Activated naive CD4-positive, alpha-beta T cell treated with anti-CD3 and anti-CD28 coated beads, Interleukin-2, amount 50 U/mL, for 72 hours (primary cell): ENCODE measurements around the gene ABCB6. TPM values are rescaled to one million over a fixed set of nuclear protein-coding genes. Genes with fewer than 3 reads are reported as not detected.

Experiments
- ATAC-seq, 2 donors: fragments of 150-1000 bp; cut with Tn5 transposase; 2 replicates each; pipeline ENCODE4 v1.10.0; 2021; ENCODE audit warnings: mild to moderate bottlenecking in 2 of 2, moderate library complexity in 2 of 2
- DNase-seq, 2 donors: peaks; one replicate each; pipeline ENCODE4 v3.0.0; 2021 to 2022; ENCODE audit warnings: low spot score in 2 of 2
- H3K27ac Mint-ChIP-seq, 2 donors: one replicate each; pipeline ENCODE4 v1.8.0; 2022; ENCODE audit warnings: mild to moderate bottlenecking in 2 of 2, mixed read lengths in 2 of 2
- H3K36me3 Mint-ChIP-seq, 2 donors: one replicate each; pipeline ENCODE4 v1.8.0; 2022; ENCODE audit warnings: mixed read lengths in 2 of 2
- H3K9me3 Mint-ChIP-seq, 2 donors: one replicate each; pipeline ENCODE4 v1.8.0; 2022; ENCODE audit warnings: mixed read lengths in 2 of 2
- total RNA-seq, 2 donors: library from RNA; stranded (reverse); gene quantifications; one replicate each; pipeline ENCODE4 v1.2.3, GENCODE V29; 2022

The ABCB6 gene
- total RNA-seq, 2 donors from 2014 or later: 27.8 to 46.2 TPM

- ATAC-seq (no peak), DNase-seq (no peak)
- Mint-ChIP-seq H3K9me3 (no peaks in the 10 kb centered on the region), H3K27ac (no peak overlapping the region), H3K36me3 (peaks cover 29% of the 10 kb centered on the region in 2 donors)
These were observed 5.3 kb upstream of the ABCB6 start for GRCh38 chr2:219223831-219224610.

DNA sequence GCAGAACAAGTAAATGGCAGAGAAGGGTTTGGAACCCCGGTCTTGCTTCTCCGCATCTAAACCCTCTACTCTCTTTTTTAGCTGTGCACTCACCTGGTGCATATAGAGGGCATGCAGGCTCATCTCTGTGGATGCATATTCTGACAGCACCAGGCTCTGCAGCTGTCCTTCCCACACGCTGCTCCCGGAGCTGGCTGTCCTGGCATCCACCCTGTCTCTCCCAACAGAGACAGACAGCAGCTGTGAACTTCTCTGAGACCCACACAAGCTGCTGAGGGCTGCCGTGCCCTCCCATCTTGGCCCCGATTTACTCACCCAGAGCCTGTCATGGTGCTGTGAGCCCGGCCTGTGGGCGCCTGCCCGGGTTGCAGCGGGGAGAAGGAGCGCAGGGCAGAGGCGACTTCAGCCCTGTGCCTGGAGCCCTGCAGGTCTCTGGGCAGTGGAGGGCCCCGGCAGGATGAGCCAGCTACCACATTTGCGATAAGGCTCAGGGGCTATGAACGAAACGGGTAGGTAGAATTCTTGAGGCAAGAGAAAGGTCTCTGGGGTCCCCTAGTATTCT is 3.3 kb upstream of the ABCB6 start:
- Mint-ChIP-seq H3K36me3 (peaks cover 23 to 29% of the 10 kb centered on the region in 2 donors), H3K27ac (no peak overlapping the region)

DNA sequence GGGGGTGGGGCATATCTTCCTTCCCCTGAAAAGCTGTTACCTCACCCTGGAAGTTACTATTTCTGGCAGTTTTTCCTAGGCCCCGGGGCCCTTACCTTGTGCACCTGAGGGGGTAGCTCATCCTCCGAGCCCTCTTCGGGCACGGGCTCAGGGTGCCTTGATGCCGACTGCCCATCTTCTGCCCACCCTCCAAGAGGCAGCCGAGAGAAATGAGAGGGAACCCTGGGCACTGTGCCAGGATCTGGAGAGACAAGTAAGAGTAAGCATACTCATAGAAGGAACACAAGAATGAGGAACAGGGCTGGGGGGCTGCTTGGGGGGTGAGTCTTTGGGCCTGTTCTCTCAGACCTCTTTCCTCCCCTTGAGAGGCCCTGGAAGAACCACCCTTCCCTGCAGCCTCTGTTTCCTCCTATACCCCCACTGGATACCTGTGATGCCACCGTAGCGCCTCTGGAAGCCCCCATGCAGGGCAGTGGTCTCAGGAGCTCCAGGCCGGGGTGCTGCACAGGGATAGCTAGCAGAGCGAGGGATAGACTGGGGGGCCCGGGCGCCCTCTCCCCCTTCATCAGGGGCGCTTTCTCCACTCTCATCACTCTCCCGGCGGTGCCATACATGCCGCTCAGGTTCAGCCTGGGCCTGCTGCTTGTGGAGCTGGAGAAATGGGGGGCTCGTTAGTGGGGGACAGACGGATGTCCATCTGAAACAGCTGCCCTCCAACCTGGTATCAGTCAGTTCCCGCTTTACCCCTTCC is 2.1 kb upstream of the ABCB6 start:
- no peaks in the 10 kb centered on the region for H3K9me3 Mint-ChIP-seq
- peaks cover 23 to 29% of the 10 kb centered on the region in 2 donors for H3K36me3 Mint-ChIP-seq
- ATAC-seq (no peak), DNase-seq (no peak)
- peak overlapping the region in 1 of 2 donors; percentile 61 for H3K27ac Mint-ChIP-seq

More for the DNA sequence above, 3.3 kb upstream of the ABCB6 start:
- ATAC-seq: no peak
- DNase-seq: no peak
- H3K9me3 Mint-ChIP-seq: no peaks in the 10 kb centered on the region

- Mint-ChIP-seq H3K9me3 (no peaks in the 10 kb centered on the region), H3K36me3 (peaks cover 20 to 25% of the 10 kb centered on the region in 2 donors), H3K27ac (peak overlapping the region; percentile 37 to 61)
- ATAC-seq (no peak), DNase-seq (no peak)
These were observed 1.2 kb upstream of the ABCB6 start for GRCh38 chr2:219219784-219220532.

- DNase-seq: peak; percentile 25 to 64
- H3K27ac Mint-ChIP-seq: peak overlapping the region; percentile 82 to 83
- H3K9me3 Mint-ChIP-seq: no peaks in the 10 kb centered on the region
- ATAC-seq: peak; percentile 48 to 53
- H3K36me3 Mint-ChIP-seq: peaks cover 16 to 26% of the 10 kb centered on the region in 2 donors
These were observed 484 bp downstream of the ABCB6 start for GRCh38 chr2:219218217-219218731.

GRCh38 chr2:219216535-219216915 is 2.2 kb downstream of the ABCB6 start:
- DNase-seq: no peak
- Mint-ChIP-seq H3K9me3 (no peaks in the 10 kb centered on the region), H3K27ac (peak overlapping the region in 1 of 2 donors; percentile 36), H3K36me3 (peaks cover 15 to 42% of the 10 kb centered on the region in 2 donors)
- ATAC-seq: no peak

DNA sequence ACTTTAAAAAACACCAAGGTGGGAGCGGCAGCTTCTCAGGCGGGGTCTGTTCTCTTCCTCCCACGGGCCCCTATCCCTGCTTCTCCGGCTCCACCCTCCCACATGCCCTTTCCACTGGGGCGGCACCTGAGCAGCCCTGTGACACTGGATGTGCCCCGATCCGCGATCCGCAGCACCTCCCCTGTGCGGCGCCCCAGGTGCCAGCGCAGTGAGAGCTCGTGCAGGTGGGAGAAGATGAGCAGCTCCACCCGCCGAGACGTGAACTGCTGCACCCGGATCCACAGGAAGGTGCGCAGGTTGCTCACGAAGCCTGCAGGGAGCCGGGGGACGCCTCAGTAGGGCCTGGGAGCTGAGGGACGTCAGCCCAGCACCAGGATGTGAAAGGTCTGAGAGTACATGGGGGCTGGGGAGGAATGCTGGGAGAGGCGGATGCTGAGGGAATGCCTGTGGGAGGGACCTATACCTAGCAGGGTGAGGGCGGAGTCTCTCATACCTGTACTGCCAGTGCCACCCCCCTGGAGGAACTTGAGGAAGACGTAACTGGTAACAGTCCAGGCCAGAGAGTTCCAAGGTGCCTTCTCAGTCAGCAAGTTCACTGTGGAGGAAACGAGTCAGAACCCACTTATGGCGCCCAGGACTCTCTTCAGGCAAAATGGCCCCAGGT is 2.8 kb downstream of the ABCB6 start:
- ATAC-seq (no peak), DNase-seq (no peak)
- H3K9me3 Mint-ChIP-seq: no peaks in the 10 kb centered on the region
- H3K36me3 Mint-ChIP-seq: peaks cover 15 to 42% of the 10 kb centered on the region in 2 donors
- H3K27ac Mint-ChIP-seq: peak overlapping the region in 1 of 2 donors; percentile 65

DNA sequence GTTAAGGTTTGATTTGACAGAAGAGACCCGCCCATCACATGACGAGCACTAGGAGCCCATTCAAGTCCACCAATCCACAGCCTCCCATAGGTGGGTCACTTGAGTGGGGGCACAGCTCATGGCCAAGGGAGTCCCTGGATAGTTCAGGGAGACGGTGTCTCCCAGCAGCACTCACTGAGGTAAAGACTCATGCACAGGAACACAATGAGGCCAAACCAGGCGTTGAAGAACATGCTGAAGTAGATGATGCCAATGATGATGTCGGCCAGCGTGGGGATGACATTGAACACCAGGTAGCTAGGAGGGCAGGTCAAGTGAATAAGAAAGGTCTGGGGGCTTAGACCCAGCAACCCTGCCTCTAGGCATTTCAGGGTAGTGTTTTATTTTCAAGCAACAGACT is 4.0 kb downstream of the ABCB6 start:
- ATAC-seq (no peak), DNase-seq (no peak)
- Mint-ChIP-seq H3K36me3 (peaks cover 15 to 41% of the 10 kb centered on the region in 2 donors), H3K27ac (peak overlapping the region in 1 of 2 donors; percentile 48), H3K9me3 (no peaks in the 10 kb centered on the region)

DNA sequence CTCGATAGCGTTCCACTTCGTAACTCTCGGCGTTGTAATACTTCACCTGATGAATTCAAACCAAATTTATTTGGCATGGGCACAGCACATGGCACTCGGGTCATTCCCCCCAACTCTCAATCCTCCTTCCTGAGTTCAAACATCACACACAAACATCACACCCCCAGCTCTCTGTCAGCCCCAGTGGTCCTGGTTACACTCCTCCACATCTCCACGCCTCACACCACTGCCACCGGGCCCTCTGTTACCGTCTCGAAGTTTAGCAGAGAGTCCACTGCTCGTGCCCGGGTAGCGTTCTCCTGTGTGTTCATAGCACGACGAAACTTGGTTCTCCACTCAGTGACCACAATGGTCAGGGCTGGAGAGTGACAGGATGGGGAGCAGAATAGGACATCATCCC is 4.6 kb downstream of the ABCB6 start:
- H3K27ac Mint-ChIP-seq: peak overlapping the region; percentile 48 to 63
- DNase-seq: no peak
- H3K9me3 Mint-ChIP-seq: no peaks in the 10 kb centered on the region
- ATAC-seq: no peak
- peaks cover 9 to 35% of the 10 kb centered on the region in 2 donors for H3K36me3 Mint-ChIP-seq

DNA sequence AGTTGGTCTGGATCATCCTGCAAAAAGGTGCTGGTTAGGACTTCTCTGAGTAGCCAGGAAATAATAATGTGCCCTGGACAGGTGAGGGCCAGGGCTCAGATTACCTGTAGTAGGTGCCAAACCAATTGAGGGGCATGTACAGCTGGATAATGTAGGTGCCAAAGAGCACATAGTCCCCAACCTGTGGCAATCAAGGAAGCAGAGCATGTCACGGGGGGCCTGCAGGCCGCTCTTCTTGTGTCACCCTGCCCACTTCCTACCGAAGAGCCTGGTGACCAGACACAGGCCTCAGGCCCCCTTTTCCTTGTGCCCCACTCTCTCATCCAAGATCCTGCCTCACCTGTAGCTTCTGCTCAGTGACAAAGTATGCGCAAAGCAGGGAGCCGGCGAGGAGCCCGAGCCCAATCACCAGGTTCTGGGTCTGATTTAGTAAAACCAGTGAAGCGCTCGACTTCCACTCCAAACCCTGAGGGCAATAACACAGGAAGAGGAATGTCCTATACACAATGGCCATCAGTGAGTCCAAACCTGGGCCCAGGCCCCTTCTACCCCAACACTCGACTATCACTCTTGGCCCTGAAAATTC is 5.2 kb downstream of the ABCB6 start:
- DNase-seq: no peak
- Mint-ChIP-seq H3K36me3 (peaks cover 9 to 34% of the 10 kb centered on the region in 2 donors), H3K27ac (no peak overlapping the region), H3K9me3 (no peaks in the 10 kb centered on the region)
- no peak for ATAC-seq

- no peak for ATAC-seq
- DNase-seq: no peak
- Mint-ChIP-seq H3K36me3 (peaks cover 9 to 34% of the 10 kb centered on the region in 2 donors), H3K27ac (no peak overlapping the region), H3K9me3 (no peaks in the 10 kb centered on the region)
These were observed 5.7 kb downstream of the ABCB6 start for GRCh38 chr2:219213026-219213415.

- Mint-ChIP-seq H3K9me3 (no peaks in the 10 kb centered on the region), H3K36me3 (peaks cover 9 to 28% of the 10 kb centered on the region in 2 donors), H3K27ac (peak overlapping the region; percentile 70 to 82)
- DNase-seq (no peak), ATAC-seq (no peak)
These were observed 7.8 kb downstream of the ABCB6 start for GRCh38 chr2:219210886-219211362.

GRCh38 chr2:219210196-219210885 is 8.4 kb downstream of the ABCB6 start:
- Mint-ChIP-seq H3K27ac (peak overlapping the region in 1 of 2 donors; percentile 74), H3K9me3 (no peaks in the 10 kb centered on the region), H3K36me3 (peaks cover 9 to 28% of the 10 kb centered on the region in 2 donors)
- no peak for ATAC-seq
- no peak for DNase-seq

DNA sequence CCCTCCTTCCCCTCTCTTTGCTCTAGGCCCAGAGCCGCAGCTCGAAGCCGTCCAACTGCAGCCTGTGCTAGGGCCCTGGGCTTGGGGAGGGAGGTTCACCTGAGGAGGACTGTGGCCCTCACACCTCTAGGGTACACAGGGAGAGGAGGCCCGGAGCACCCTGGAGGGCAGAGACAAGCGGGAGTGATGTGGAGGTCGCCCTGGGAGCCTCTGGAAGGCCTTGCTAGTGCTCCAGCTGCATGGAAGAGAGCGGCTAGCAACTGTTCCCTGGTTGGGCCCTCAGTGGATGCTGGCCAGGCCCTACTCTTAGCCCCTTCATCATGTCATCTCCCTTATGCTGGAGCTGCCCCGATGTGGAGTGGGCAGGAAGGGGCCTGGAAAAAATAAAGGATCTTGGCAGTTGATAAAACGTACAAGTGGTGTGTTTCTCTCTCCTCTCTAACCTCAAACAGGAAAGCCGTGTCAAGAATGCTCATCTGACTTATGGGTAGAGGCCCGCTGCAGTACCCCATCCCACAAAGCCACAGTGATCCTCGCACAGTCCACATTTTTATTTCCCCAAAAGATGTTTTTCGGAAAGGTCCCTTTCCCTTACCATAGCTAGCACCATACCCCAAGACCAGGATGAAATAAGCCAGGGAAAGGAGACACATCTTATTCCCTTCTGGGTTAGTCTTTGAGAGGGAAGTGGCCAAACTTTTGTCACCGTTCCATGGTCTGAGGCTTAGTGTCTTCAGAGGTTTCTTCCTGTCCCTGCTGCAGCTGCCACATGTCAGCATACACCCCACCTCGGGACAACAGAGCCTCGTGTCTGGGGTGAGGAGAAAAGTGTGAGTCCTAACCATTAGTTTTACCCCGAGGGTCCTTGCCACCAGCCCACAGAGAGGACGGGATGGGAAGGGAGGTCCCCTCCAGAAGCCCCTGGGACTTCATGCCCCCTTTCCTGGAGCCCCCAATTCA is 9.2 kb downstream of the ABCB6 start:
- DNase-seq (no peak), ATAC-seq (no peak)
- H3K27ac Mint-ChIP-seq: peak overlapping the region; percentile 72 to 77
- H3K36me3 Mint-ChIP-seq: peaks cover 4 to 30% of the 10 kb centered on the region in 2 donors
- peaks cover 0 to 2% of the 10 kb centered on the region in 2 donors for H3K9me3 Mint-ChIP-seq
